Mesenchymal stem cell (in vitro differentiated cells and primary cell): ENCODE results near the gene STUB1.
"Not testable (repeated sequence)": the region's sequence is repeated elsewhere in the genome, so short reads cannot be mapped to it uniquely, and the experiment has no call there.

Source experiments
- DNase-seq: peaks from one replicate; pipeline ENCODE4 v3.0.0-alpha.2; 2013
- H2AFZ ChIP-seq: one replicate; pipeline ENCODE4 v1.6.1; 2013; ENCODE audit warnings: low read depth, mild to moderate bottlenecking, control low read depth, inconsistent platforms, low read length, moderate library complexity
- H2AK5ac ChIP-seq: 2 replicates; pipeline ENCODE4 v1.6.1; 2013; ENCODE audit warnings: low read length, moderate library complexity, mild to moderate bottlenecking, inconsistent platforms; ENCODE audit not compliant: severe bottlenecking
- H2BK120ac ChIP-seq: one replicate; pipeline ENCODE4 v1.6.1; 2013; ENCODE audit warnings: low read depth, mild to moderate bottlenecking, inconsistent platforms, low read length, moderate library complexity
- H2BK12ac ChIP-seq, 2 experiments: one replicate each; pipeline ENCODE4 v1.6.1; 2013; ENCODE audit warnings: inconsistent platforms in 2 of 2, low read length in 2 of 2, mild to moderate bottlenecking in 2 of 2, moderate library complexity in 2 of 2, control low read depth in 1 of 2
- H2BK15ac ChIP-seq: one replicate; pipeline ENCODE4 v1.6.1; 2013; ENCODE audit warnings: mild to moderate bottlenecking, low read depth, inconsistent platforms; ENCODE audit not compliant: poor library complexity, severe bottlenecking
- H2BK5ac ChIP-seq: 2 replicates; pipeline ENCODE4 v1.6.1; 2013; ENCODE audit warnings: low read depth, mild to moderate bottlenecking, low read length, control low read depth, inconsistent platforms; ENCODE audit not compliant: poor library complexity, severe bottlenecking
- H3K14ac ChIP-seq, 2 experiments: one replicate each; pipeline ENCODE4 v1.6.1; 2013; ENCODE audit warnings: inconsistent platforms in 2 of 2, low read length in 2 of 2, control low read depth in 1 of 2, mild to moderate bottlenecking in 1 of 2, moderate library complexity in 1 of 2
- H3K18ac ChIP-seq, 2 experiments: one replicate each; pipeline ENCODE4 v1.6.1; 2013; ENCODE audit warnings: inconsistent platforms in 2 of 2, low read length in 2 of 2, control low read depth in 1 of 2, low read depth in 1 of 2, mild to moderate bottlenecking in 1 of 2
- H3K23ac ChIP-seq, 2 experiments: one replicate each; pipeline ENCODE4 v1.6.1; 2013; ENCODE audit warnings: inconsistent platforms in 2 of 2, low read length in 2 of 2, mild to moderate bottlenecking in 2 of 2, moderate library complexity in 2 of 2, control low read depth in 1 of 2
- H3K27ac ChIP-seq: 2 replicates; pipeline ENCODE4 v1.5.1; 2013; ENCODE audit warnings: mild to moderate bottlenecking, moderate library complexity, low read length, control low read depth, inconsistent platforms; ENCODE audit not compliant: poor library complexity, severe bottlenecking
- H3K27me3 ChIP-seq, 2 experiments: 2 replicates each; pipeline versions ENCODE4 v1.6.1 to v1.7.0; 2013; ENCODE audit warnings: low read length in 2 of 2, mild to moderate bottlenecking in 2 of 2, moderate library complexity in 2 of 2, control low read depth in 1 of 2, inconsistent platforms in 1 of 2; ENCODE audit not compliant: control insufficient read depth in 1 of 2, insufficient read depth in 1 of 2
- H3K36me3 ChIP-seq, 2 experiments: 2 replicates each; pipeline versions ENCODE4 v1.6.1 to v1.7.0; 2013; ENCODE audit warnings: low read length in 2 of 2, control low read depth in 1 of 2, inconsistent platforms in 1 of 2, low read depth in 1 of 2, mild to moderate bottlenecking in 1 of 2; ENCODE audit not compliant: insufficient read depth in 2 of 2, control insufficient read depth in 1 of 2
- H3K4ac ChIP-seq, 2 experiments: one replicate each; pipeline ENCODE4 v1.6.1; 2013; ENCODE audit warnings: inconsistent platforms in 2 of 2, low read length in 2 of 2, mild to moderate bottlenecking in 2 of 2, moderate library complexity in 2 of 2, control low read depth in 1 of 2, low read depth in 1 of 2
- H3K4me1 ChIP-seq: 2 replicates; pipeline ENCODE4 v1.6.1; 2013; ENCODE audit warnings: low read depth, low read length, control low read depth; ENCODE audit not compliant: control insufficient read depth, insufficient read depth
- H3K4me2 ChIP-seq: 2 replicates; pipeline ENCODE4 v1.6.1; 2013; ENCODE audit warnings: low read length, mild to moderate bottlenecking, inconsistent platforms; ENCODE audit not compliant: poor library complexity, severe bottlenecking
- H3K4me3 ChIP-seq, 2 experiments: 2 replicates each; pipeline versions ENCODE4 v1.5.1 to v1.7.0; 2013; ENCODE audit warnings: low read length in 2 of 2, mild to moderate bottlenecking in 2 of 2, control low read depth in 1 of 2, low read depth in 1 of 2; ENCODE audit not compliant: insufficient read depth in 1 of 2
- H3K79me1 ChIP-seq: replicated peaks from 2 replicates; pipeline ENCODE4 v1.6.1; 2013; ENCODE audit warnings: mild to moderate bottlenecking, control low read depth, low read length, inconsistent platforms; ENCODE audit not compliant: poor library complexity, severe bottlenecking
- H3K9ac ChIP-seq: 2 replicates; pipeline ENCODE4 v1.7.0; 2013; ENCODE audit warnings: mild to moderate bottlenecking, low read length, moderate library complexity
- H3K9me3 ChIP-seq: 2 replicates; pipeline ENCODE4 v1.7.0; 2013; ENCODE audit warnings: mild to moderate bottlenecking, low read length; ENCODE audit not compliant: control insufficient read depth
- H4K8ac ChIP-seq: one replicate; pipeline ENCODE4 v1.6.1; 2013; ENCODE audit warnings: inconsistent platforms, mild to moderate bottlenecking, low read length, moderate library complexity
- H4K91ac ChIP-seq: one replicate; pipeline ENCODE4 v1.6.1; 2013; ENCODE audit warnings: mild to moderate bottlenecking, low read length, inconsistent platforms
- WGBS: methylation state at CpG from one replicate; pipeline ENCODE4 v1.1.7; 2013; ENCODE audit warnings: mixed read lengths; 5-methylcytosine and 5-hydroxymethylcytosine counted together

STUB1 gene

GRCh38 chr16:686459-687260 is 6.5 kb downstream of the STUB1 start:
- Histone ChIP-seq H3K9me3 (no peaks in the 10 kb centered on the region), H4K8ac (no peak overlapping the region), H2BK12ac (no peak overlapping the region), H3K9ac (no peak overlapping the region), H3K27me3 (peaks cover 0 to 1% of the 10 kb centered on the region in 2 experiments), H3K18ac (no peak overlapping the region), H4K91ac (peak overlapping the region; percentile 21), H3K27ac (no peak overlapping the region), H3K4me1 (peaks cover 60% of the 10 kb centered on the region), H3K4me2 (no peak overlapping the region), H3K23ac (no peak overlapping the region), H2BK15ac (no peak overlapping the region), H2BK120ac (no peak overlapping the region), H3K36me3 (peaks cover 42 to 67% of the 10 kb centered on the region in 2 experiments), H3K4ac (no peak overlapping the region), H3K79me1 (peaks cover 45% of the 10 kb centered on the region), H2BK5ac (no peak overlapping the region), H2AFZ (no peak overlapping the region), H2AK5ac (no peak overlapping the region), H3K4me3 (no peak overlapping the region), H3K14ac (no peak overlapping the region)
- no peak for DNase-seq
- WGBS, result 96% methylated on average over 51 of the region's 51 CpGs

GRCh38 chr16:687499-687898 is 7.3 kb downstream of the STUB1 start:
- Histone ChIP-seq H3K9ac (no peak overlapping the region), H2BK5ac (no peak overlapping the region), H3K9me3 (no peaks in the 10 kb centered on the region), H3K23ac (no peak overlapping the region), H2AK5ac (no peak overlapping the region), H4K91ac (no peak overlapping the region), H3K18ac (no peak overlapping the region), H2AFZ (no peak overlapping the region), H3K14ac (no peak overlapping the region), H3K4me2 (no peak overlapping the region), H3K27ac (no peak overlapping the region), H2BK15ac (no peak overlapping the region), H3K79me1 (peaks cover 45% of the 10 kb centered on the region), H3K36me3 (peaks cover 34 to 59% of the 10 kb centered on the region in 2 experiments), H3K4me3 (no peak overlapping the region), H3K4me1 (peaks cover 51% of the 10 kb centered on the region), H3K27me3 (peaks cover 8 to 9% of the 10 kb centered on the region in 2 experiments), H2BK120ac (no peak overlapping the region), H4K8ac (no peak overlapping the region), H3K4ac (no peak overlapping the region), H2BK12ac (no peak overlapping the region)
- no peak for DNase-seq
- 95% methylated on average over 19 of the region's 19 CpGs for WGBS

GRCh38 chr16:689175-689897 is 9.1 kb downstream of the STUB1 start:
- H3K27ac ChIP-seq, result no peak overlapping the region
- H3K4ac ChIP-seq, result peak overlapping the region; percentile 80 to 88
- H3K4me1 ChIP-seq, result peaks cover 43% of the 10 kb centered on the region
- H3K9ac ChIP-seq, result peak overlapping the region; percentile 95
- H3K18ac ChIP-seq, result peak overlapping the region in 1 of 2 experiments; percentile 63
- no peak overlapping the region for H2BK5ac ChIP-seq
- no peak overlapping the region for H2AFZ ChIP-seq
- DNase-seq, result no peak
- H3K27me3 ChIP-seq, result peaks cover 22 to 26% of the 10 kb centered on the region in 2 experiments
- H2BK120ac ChIP-seq, result no peak overlapping the region
- peak overlapping the region; percentile 75 for H4K91ac ChIP-seq
- 91% methylated on average over 25 of the region's 26 CpGs for WGBS
- no peak overlapping the region for H3K23ac ChIP-seq
- H2AK5ac ChIP-seq, result no peak overlapping the region
- H3K79me1 ChIP-seq, result peaks cover 39% of the 10 kb centered on the region
- H2BK15ac ChIP-seq, result no peak overlapping the region
- no peaks in the 10 kb centered on the region for H3K9me3 ChIP-seq
- H4K8ac ChIP-seq, result peak overlapping the region; percentile 96
- no peak overlapping the region for H2BK12ac ChIP-seq
- peaks cover 25 to 44% of the 10 kb centered on the region in 2 experiments for H3K36me3 ChIP-seq
- H3K4me3 ChIP-seq, result peak overlapping the region; percentile 78 to 96
- no peak overlapping the region for H3K14ac ChIP-seq
- H3K4me2 ChIP-seq, result peak overlapping the region; percentile 85

GRCh38 chr16:691242-691641 is 11.0 kb downstream of the STUB1 start:
- H3K23ac ChIP-seq, H4K91ac ChIP-seq, H2BK120ac ChIP-seq, H3K4me2 ChIP-seq, H3K9me3 ChIP-seq, H3K4ac ChIP-seq, H2AFZ ChIP-seq, H3K27ac ChIP-seq, H3K14ac ChIP-seq, H2BK5ac ChIP-seq, H2BK15ac ChIP-seq, H4K8ac ChIP-seq, DNase-seq, H3K9ac ChIP-seq, H3K4me3 ChIP-seq, H2BK12ac ChIP-seq, H2AK5ac ChIP-seq, H3K18ac ChIP-seq: not testable (repeated sequence)
- H3K36me3 ChIP-seq, result peaks cover 17 to 27% of the 10 kb centered on the region in 2 experiments
- peaks cover 39% of the 10 kb centered on the region for H3K4me1 ChIP-seq
- peaks cover 25% of the 10 kb centered on the region for H3K79me1 ChIP-seq
- 87% methylated on average over 16 of the region's 16 CpGs for WGBS
- H3K27me3 ChIP-seq, result peaks cover 41 to 43% of the 10 kb centered on the region in 2 experiments
